Measurements from ENCODE around the gene TAF6L. TPM values are rescaled to one million over a fixed set of nuclear protein-coding genes. Genes with fewer than 3 reads are reported as not detected.

The TAF6L gene
- total and polyA plus RNA-seq, 9 of the 15 experiments (the other 6 are each of a cell fraction or from before 2014, with no cell fraction given) = 0.04 to 45.5 (median 20.8) TPM

- TF ChIP-seq ZBTB40 (IDR thresholded peaks at IDR 0.05) (peak; percentile 95), ZBTB40 (CRISPR knock-in tag; IDR thresholded peaks at IDR 0.05) (no peak), ZNF75A (CRISPR knock-in tag; IDR thresholded peaks at IDR 0.05) (0 out of 2 replicates have a peak, but pooled peaks have one; percentile 28), NRF1 (conservative IDR thresholded peaks at IDR 0.05 in 1 of 2, IDR thresholded peaks at IDR 0.05 in 1 of 2) (peak; percentile 69 to 79), TEAD1 (CRISPR knock-in tag; IDR thresholded peaks at IDR 0.05) (peak in 1 of 2 experiments; percentile 91; a peak in 2 of 4 replicates), ZFP91 (CRISPR knock-in tag; IDR thresholded peaks at IDR 0.05) (no peak), VEZF1 (CRISPR knock-in tag; IDR thresholded peaks at IDR 0.05) (peak; percentile 80), EHMT2 (IDR thresholded peaks at IDR 0.05) (no peak), CEBPG (CRISPR knock-in tag; IDR thresholded peaks at IDR 0.05) (peak; percentile 12; the same call in 1 of the 2 replicates), CEBPG (tag; conservative IDR thresholded peaks at IDR 0.05 in 1 of 2, IDR thresholded peaks at IDR 0.05 in 1 of 2) (no peak), ZNF263 (CRISPR knock-in tag; IDR thresholded peaks at IDR 0.05; ENCODE audit: borderline replicate concordance) (peak; percentile 84; the same call in 1 of the 2 replicates), CREM (IDR thresholded peaks at IDR 0.05; ENCODE audit: low read depth) (peak; percentile 73)
Observed at GRCh38 chr11:62753736-62754603, 17.2 kb upstream of the TAF6L start, which contains the start of gene ZBTB3 (continued).
